ACC112 (cell line): ENCODE measurements around the gene AKT3.
"Not testable (repeated sequence)": the region's sequence is repeated elsewhere in the genome, so short reads cannot be mapped to it uniquely, and the experiment has no call there.

ENCODE experiments used
- H2AFZ ChIP-seq: fragments of 200-600 bp; sonication (generic); one replicate; pipeline ENCODE4 v1.6.0; 2017; ENCODE audit warnings: antibody characterized with exemption, low read length; ENCODE audit not compliant: unreplicated experiment
- H3K27ac ChIP-seq: fragments of 200-600 bp; sonication (generic); 2 replicates; pipeline ENCODE4 v1.5.1; 2014; ENCODE audit warnings: low read depth, mild to moderate bottlenecking, antibody characterized with exemption, low read length, moderate library complexity
- H3K27me3 ChIP-seq: fragments of 200-600 bp; sonication (generic); 2 replicates; pipeline ENCODE4 v1.6.1; 2014; ENCODE audit warnings: mild to moderate bottlenecking, antibody characterized with exemption, low read length, moderate library complexity, mixed read lengths; ENCODE audit not compliant: insufficient read depth
- H3K36me3 ChIP-seq: fragments of 200-600 bp; sonication (generic); 2 replicates; pipeline ENCODE4 v1.6.1; 2016; ENCODE audit warnings: mild to moderate bottlenecking, antibody characterized with exemption, low read length, moderate library complexity, mixed read lengths; ENCODE audit not compliant: insufficient read depth
- H3K4me1 ChIP-seq: fragments of 200-600 bp; sonication (generic); one replicate; pipeline ENCODE4 v1.6.1; 2016; ENCODE audit warnings: low read length, mixed read lengths; ENCODE audit not compliant: insufficient read depth, unreplicated experiment, control insufficient read depth
- H3K4me3 ChIP-seq: fragments of 200-600 bp; sonication (generic); 2 replicates; pipeline ENCODE4 v1.5.1; 2014; ENCODE audit warnings: mild to moderate bottlenecking, low read depth, low read length
- H3K79me2 ChIP-seq: fragments of 200-600 bp; sonication (generic); one replicate; pipeline ENCODE4 v1.6.0; 2016; ENCODE audit warnings: low read length; ENCODE audit not compliant: control insufficient read depth, unreplicated experiment, insufficient read depth

Gene AKT3

DNA sequence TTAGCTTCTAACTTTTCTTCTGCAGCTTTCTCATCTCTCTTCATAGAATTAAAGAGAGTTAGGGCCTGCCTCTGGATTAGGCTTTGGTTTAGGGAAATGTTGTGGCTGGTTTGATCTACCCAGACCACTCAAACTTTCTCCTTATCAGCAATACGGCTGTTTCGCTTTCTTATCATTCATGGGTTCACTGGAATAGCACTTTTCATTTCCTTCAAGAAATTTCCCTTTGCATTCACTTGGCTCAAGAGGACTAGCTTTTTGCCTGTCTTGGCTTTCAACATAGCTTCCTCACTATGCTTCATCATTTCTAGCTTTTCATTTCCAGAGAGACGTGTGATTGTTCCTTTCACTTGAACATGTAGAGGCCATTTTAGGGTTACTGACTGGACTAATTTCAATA is 59.6 kb downstream of the AKT3 start:
- no peaks in the 10 kb centered on the region for H3K36me3 ChIP-seq
- peaks cover 17% of the 10 kb centered on the region for H3K4me1 ChIP-seq
- no peaks in the 10 kb centered on the region for H3K27me3 ChIP-seq
- H2AFZ ChIP-seq: no peak overlapping the region
- no peak overlapping the region for H3K27ac ChIP-seq
- peaks cover 26% of the 10 kb centered on the region for H3K79me2 ChIP-seq
- no peak overlapping the region for H3K4me3 ChIP-seq

DNA sequence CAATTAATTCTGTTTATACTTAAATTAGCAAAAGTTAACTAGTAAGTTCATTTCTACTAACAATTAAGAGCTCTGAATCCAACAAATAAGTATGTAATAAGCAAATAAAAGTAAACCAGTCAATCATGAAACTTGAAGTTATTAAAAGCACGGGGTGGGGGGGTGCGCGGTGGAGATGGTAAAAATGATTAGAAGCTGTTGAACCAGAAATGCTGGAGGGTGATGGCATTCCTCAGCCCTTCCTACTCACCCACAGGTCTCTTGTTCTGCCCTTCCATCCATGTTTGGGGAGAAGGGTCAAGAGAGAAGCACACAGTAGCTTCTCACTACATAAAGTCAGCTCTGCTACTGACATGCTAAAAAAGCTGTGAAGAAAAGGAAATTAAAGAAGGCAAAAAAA is 63.5 kb downstream of the AKT3 start:
- Histone ChIP-seq H3K79me2 (peaks cover 13% of the 10 kb centered on the region), H3K27ac (no peak overlapping the region), H3K27me3 (no peaks in the 10 kb centered on the region), H3K4me3 (no peak overlapping the region), H3K4me1 (peaks cover 2% of the 10 kb centered on the region), H3K36me3 (no peaks in the 10 kb centered on the region), H2AFZ (no peak overlapping the region)

DNA sequence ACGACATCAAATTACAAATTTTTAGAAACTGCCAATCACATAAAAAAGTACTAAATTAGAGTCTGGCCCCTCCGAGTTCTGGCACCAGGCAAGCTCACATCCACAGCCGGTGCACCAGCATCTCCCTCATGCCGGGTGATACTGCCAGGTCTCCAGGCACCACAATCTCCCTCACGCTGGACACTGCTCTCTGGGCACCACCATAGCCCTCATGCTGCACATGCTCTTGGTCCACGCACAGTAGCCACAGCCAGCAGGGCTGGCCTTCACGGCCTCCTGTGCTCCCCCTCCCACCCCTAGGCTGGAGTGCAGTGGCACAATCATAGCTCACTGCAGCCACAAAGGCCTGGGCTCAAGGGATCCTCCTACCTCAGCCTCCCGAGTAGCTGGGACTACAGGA is 65.5 kb downstream of the AKT3 start:
- Histone ChIP-seq H3K27ac (no peak overlapping the region), H2AFZ (no peak overlapping the region), H3K27me3 (no peaks in the 10 kb centered on the region), H3K79me2 (peaks cover 10% of the 10 kb centered on the region), H3K36me3 (no peaks in the 10 kb centered on the region), H3K4me3 (no peak overlapping the region), H3K4me1 (no peaks in the 10 kb centered on the region)

DNA sequence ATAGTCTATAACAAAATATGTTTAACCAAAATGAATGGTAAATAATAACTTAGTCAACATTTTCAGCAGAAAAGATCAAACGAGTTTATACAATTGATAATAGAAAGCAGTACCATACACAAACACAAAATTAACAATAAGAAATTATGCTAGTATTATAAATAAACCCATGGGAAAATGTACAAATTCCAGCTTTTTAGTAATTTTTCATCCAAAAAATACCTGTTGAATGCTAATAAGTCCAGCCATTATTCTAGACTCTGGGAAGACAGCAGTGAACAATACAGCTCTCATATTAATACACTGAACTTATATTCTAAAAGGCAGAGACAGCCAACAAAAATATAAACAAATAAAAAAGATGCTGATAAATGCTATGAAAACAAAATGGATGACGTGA is 66.3 kb downstream of the AKT3 start:
- H3K79me2 ChIP-seq: peaks cover 10% of the 10 kb centered on the region
- no peak overlapping the region for H2AFZ ChIP-seq
- no peak overlapping the region for H3K4me3 ChIP-seq
- no peak overlapping the region for H3K27ac ChIP-seq
- no peaks in the 10 kb centered on the region for H3K4me1 ChIP-seq
- H3K27me3 ChIP-seq: no peaks in the 10 kb centered on the region
- no peaks in the 10 kb centered on the region for H3K36me3 ChIP-seq

DNA sequence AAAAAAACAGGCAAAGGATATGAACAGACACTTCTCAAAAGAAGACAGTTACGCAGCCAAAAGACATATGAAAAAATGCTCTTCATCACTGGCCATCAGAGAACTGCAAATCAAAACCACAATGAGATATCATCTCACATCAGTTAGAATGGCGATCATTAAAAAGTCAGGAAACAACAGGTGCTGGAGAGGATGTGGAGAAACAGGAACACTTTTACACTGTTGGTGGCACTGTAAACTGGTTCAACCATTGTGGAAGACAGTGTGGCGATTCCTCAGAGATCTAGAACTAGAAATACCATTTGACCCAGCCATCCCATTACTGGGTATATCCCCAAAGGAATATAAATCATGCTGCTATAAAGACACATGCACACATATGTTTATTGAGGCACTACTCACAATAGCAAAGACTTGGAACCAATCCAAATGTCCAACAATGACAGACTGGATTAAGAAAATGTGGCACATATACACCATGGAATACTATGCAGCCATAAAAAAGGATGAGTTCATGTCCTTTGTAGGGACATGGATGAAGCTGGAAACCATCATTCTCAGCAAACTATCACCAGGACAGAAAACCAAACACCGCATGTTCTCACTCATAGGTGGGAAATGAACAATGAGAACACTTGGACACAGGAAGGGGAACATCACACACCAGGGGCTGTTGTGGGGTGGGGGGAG is 77.5 kb downstream of the AKT3 start:
- not testable (repeated sequence) for H3K36me3 ChIP-seq, H3K27ac ChIP-seq, H3K4me3 ChIP-seq, H2AFZ ChIP-seq, H3K4me1 ChIP-seq, H3K27me3 ChIP-seq
- H3K79me2 ChIP-seq: peaks cover 30% of the 10 kb centered on the region

DNA sequence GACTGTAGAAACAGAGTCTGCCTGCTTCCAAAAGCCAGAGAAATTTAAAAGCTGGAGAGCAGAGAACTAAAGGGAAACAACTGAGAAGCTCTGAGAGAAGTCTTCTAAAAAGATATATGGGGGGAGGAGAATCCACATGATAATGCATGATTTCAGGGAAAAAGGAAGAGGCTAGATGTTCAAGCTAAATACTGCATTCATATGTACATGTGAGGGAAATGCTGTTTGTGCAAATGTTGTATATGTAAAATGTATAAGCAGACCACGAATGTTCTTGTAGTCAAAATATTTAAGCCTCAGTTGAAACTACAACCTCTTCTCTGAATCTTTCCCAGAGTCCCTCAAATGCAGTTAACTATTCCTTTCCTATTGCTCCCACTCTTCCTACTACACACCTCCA is 79.2 kb downstream of the AKT3 start:
- H3K27ac ChIP-seq: no peak overlapping the region
- no peak overlapping the region for H3K4me3 ChIP-seq
- no peak overlapping the region for H2AFZ ChIP-seq
- H3K4me1 ChIP-seq: no peaks in the 10 kb centered on the region
- H3K27me3 ChIP-seq: no peaks in the 10 kb centered on the region
- H3K36me3 ChIP-seq: peaks cover 3% of the 10 kb centered on the region; the same call in 1 of the 2 replicates
- H3K79me2 ChIP-seq: peaks cover 25% of the 10 kb centered on the region

DNA sequence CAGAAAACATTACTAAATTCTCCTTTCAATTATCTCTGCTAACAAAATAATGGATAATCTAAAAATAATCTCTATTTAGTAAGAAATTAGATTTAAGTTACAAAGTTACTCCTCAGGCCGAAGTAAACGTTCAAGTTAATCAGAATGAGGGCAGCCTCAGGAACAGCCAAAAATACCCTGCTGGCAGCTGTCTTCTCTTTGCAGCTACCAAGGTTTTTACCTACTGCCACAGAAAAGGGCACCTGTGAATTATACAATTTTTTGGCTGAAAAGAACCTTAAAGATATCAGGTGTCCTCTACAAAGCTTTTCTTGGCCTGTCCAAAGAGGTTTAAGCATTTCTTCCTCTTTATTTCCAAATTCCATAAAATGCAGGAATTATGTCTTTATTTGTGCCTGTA is 84.4 kb downstream of the AKT3 start:
- Histone ChIP-seq H3K4me1 (peaks cover 7% of the 10 kb centered on the region), H2AFZ (no peak overlapping the region), H3K4me3 (no peak overlapping the region), H3K27ac (no peak overlapping the region), H3K36me3 (no peaks in the 10 kb centered on the region), H3K27me3 (no peaks in the 10 kb centered on the region), H3K79me2 (peaks cover 15% of the 10 kb centered on the region)

DNA sequence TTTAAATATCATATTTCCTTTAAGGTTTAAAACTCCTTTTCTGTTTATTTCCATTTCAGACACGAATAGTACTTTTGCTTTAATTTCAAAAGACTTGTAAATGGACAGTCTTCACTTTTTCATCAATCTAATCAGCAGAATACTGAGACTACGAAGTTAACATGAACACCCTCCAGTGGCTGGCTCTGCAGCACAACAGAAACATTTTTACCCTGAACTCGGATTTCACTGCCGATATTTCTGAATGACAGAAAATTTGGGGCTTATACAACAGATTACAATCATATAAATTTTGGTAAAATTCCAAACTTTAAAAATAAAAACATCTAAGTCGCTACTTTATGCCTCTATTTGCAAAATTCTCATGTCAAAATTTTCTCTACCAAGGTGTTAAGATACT is 86.2 kb downstream of the AKT3 start:
- H2AFZ ChIP-seq: no peak overlapping the region
- no peak overlapping the region for H3K4me3 ChIP-seq
- H3K79me2 ChIP-seq: peaks cover 17% of the 10 kb centered on the region

DNA sequence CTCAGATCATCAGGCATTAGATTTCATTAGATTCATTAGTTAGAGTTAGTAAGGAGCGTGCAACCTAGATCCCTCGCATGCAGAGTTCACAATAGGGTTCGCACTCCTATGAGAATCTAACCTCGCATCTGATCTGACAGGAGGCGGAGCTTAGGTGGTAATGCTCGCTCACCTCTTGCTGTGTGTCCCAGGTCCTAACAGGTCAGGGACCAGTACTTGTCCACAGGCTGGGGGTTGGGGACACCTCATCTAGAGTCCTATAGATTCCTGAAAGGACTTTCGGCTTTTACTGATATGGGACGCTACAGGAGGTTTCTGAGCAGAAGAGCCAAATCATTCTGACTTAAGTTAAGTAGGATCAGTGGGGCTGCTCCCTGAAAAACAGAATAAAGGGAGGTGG is 91.4 kb downstream of the AKT3 start:
- H2AFZ ChIP-seq: no peak overlapping the region
- H3K79me2 ChIP-seq: peaks cover 27% of the 10 kb centered on the region
- peaks cover 17% of the 10 kb centered on the region for H3K4me1 ChIP-seq
- no peaks in the 10 kb centered on the region for H3K27me3 ChIP-seq
- H3K27ac ChIP-seq: no peak overlapping the region
- H3K4me3 ChIP-seq: no peak overlapping the region
- H3K36me3 ChIP-seq: no peaks in the 10 kb centered on the region

More for the DNA sequence above, 86.2 kb downstream of the AKT3 start:
- no peaks in the 10 kb centered on the region for H3K27me3 ChIP-seq
- no peak overlapping the region for H3K27ac ChIP-seq
- peaks cover 7% of the 10 kb centered on the region for H3K4me1 ChIP-seq
- no peaks in the 10 kb centered on the region for H3K36me3 ChIP-seq

DNA sequence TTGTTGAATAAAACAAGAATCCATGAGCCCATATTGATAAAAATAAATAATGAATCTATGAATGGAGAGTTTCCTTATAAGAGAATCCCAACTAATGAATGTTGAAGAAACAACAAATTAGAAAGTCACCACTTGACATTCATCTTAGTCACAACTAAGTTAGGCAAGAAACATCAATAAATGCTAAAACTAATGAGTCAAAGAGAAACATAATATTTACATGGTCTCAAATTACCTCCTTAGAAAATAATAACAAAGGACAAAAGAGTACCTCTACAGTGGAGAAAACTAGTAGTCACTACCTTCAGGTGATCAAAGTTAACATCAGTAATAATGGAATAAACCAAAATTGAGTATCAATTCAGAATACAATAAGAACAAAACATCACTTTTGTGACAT is 93.5 kb downstream of the AKT3 start:
- no peak overlapping the region for H2AFZ ChIP-seq
- H3K27me3 ChIP-seq: no peaks in the 10 kb centered on the region
- H3K4me3 ChIP-seq: no peak overlapping the region
- no peaks in the 10 kb centered on the region for H3K36me3 ChIP-seq
- H3K79me2 ChIP-seq: peaks cover 36% of the 10 kb centered on the region
- no peak overlapping the region for H3K27ac ChIP-seq
- peaks cover 17% of the 10 kb centered on the region for H3K4me1 ChIP-seq

DNA sequence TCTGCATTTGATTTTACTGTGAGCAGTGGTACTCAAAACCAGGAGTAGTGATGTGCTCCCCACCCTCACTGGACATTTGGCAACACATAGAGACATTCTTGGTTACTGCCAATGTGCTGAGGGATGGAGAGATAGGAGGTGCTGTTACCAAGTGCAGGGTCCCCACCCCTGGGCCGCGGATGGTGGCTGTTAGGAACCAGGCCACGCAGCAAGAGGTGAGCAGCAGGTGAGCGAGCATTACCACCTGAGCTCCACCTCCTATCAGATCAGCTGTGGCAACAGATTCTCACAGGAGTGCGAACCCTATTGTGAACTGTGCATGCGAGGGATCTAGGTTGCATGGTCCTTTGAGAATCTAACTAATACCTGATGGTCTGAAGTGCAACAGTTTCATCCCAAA is 95.7 kb downstream of the AKT3 start:
- Histone ChIP-seq H3K79me2 (peaks cover 24% of the 10 kb centered on the region), H3K27me3 (no peaks in the 10 kb centered on the region), H3K4me1 (peaks cover 10% of the 10 kb centered on the region), H2AFZ (no peak overlapping the region), H3K27ac (no peak overlapping the region), H3K36me3 (no peaks in the 10 kb centered on the region), H3K4me3 (no peak overlapping the region)
